ENCODE measurements around the gene SPATA2L.

GRCh38 chr16:89720813-89721545 lies 19.5 kb upstream of the SPATA2L start, which contains the start of the genes VPS9D1 and ZNF276:
- TF ChIP-seq CTCF (IDR thresholded peaks at IDR 0.05; ENCODE audit: insufficient read depth, low read depth, low read length) = no peak
- TF ChIP-seq EZH2 (IDR thresholded peaks at IDR 0.05; ENCODE audit: insufficient read depth, low read length) = no peak
